LNCAP (cell line): ENCODE measurements around the gene SLC14A1.

ENCODE experiments used
- TF ChIP-seq, protein P1 (sequence below): fragments of 450-650 bp; IDR thresholded peaks from 2 replicates; pipeline ENCODE4 v1.5.1; 2017; ENCODE audit warnings: mild to moderate bottlenecking

The SLC14A1 gene

DNA sequence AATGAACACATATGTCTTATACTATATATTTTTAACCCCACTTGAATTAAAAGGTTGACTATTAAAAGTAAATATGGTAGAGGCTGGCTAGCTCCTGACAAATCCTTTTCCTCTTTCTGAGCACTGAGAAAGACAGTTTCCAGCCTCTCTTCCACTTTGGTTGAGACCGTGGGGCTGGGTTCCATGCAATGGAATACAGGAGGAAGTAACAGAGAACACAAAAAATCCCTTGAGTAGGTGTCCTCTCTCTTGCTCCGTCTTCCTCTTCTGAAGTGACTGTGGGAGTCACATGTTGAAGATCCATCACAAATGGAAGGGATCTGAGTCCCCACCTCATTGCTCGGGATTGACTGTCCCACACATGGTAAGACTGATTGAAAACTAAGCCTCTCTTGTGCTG is 64.9 kb downstream of the SLC14A1 start:
- TF ChIP-seq, protein P1, sequence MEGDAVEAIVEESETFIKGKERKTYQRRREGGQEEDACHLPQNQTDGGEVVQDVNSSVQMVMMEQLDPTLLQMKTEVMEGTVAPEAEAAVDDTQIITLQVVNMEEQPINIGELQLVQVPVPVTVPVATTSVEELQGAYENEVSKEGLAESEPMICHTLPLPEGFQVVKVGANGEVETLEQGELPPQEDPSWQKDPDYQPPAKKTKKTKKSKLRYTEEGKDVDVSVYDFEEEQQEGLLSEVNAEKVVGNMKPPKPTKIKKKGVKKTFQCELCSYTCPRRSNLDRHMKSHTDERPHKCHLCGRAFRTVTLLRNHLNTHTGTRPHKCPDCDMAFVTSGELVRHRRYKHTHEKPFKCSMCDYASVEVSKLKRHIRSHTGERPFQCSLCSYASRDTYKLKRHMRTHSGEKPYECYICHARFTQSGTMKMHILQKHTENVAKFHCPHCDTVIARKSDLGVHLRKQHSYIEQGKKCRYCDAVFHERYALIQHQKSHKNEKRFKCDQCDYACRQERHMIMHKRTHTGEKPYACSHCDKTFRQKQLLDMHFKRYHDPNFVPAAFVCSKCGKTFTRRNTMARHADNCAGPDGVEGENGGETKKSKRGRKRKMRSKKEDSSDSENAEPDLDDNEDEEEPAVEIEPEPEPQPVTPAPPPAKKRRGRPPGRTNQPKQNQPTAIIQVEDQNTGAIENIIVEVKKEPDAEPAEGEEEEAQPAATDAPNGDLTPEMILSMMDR = no peak

GRCh38 chr18:45792506-45793263 is 68.7 kb downstream of the SLC14A1 start:
- TF ChIP-seq, protein P1 = no peak

- TF ChIP-seq, protein P1 = no peak
Measured at GRCh38 chr18:45793264-45793965, 69.4 kb downstream of the SLC14A1 start.

- TF ChIP-seq, protein P1 = no peak
Measured at GRCh38 chr18:45801416-45802004, 77.5 kb downstream of the SLC14A1 start.
